HL-60 (cell line): Measurements from ENCODE around the gene PUM2.

Experiments used
- CTCF ChIP-seq: IDR thresholded peaks from one replicate; pipeline ENCODE4 v1.5.1; 2011; ENCODE audit warnings: low read length, control low read depth, inconsistent platforms; ENCODE audit not compliant: insufficient read depth
- POLR2AphosphoS5 ChIP-seq: IDR thresholded peaks from 2 replicates; pipeline ENCODE4 v1.6.1; 2012; ENCODE audit warnings: low read depth

DNA sequence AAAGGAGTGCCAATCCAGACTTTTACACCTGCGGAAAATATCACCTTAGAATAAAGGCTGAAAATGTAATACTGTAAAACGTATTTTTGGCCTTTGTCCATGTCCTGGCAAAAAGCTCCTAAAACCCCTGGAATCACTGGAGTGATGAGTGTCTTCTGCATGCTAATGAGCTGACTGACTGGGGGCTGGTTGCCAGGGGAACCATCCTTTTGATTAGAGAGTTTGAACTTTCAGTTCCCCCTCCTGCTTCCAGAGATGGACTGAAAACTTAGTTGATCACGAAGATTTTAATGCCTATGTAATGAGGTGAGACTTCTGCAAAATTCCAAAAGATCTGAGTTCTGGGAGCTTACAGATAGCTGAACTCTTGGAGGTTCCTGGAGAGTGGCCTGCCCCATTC is 20.5 kb downstream of the PUM2 start:
- TF ChIP-seq POLR2AphosphoS5 (no peak), CTCF (no peak)
